Measurements from ENCODE around the gene LARP4B. TPM values are rescaled to one million over a fixed set of nuclear protein-coding genes. Genes with fewer than 3 reads are reported as not detected.

Gene LARP4B
- total RNA-seq, 1 experiment from 2014 or later: 181 TPM

DNA sequence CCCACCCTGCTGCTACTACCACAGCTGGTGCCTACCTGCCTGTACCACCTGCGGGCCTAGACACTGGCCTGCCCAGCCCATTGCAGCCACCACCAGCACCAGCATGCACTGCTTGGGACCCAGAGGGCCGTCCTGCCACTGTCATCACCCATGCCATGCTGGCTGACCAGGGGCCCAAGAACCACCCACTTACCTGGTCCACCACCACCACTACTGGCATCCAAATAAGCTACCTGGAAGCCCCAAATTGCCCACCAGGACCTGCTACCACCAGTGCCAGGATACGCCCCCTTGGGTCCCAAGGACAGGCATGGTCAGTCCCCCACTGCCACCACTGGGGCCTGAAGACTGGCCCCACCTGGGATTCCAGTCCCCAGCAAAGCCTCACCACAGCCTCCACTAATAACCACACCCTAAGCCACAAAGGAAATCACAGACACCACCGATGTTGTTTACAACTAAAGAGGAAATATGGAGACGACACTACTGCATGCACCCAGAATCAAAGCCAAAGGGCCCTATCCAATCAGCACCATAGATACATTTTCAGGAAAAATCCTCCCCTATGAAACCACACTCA, 171.5 kb downstream of the LARP4B start:
- no TSS peak for BruUV-seq (replicated peaks)
- Mint-ChIP-seq H3K27me3 (ENCODE audit: unreplicated experiment) (peaks cover 33% of the 10 kb centered on the region), H3K27ac (ENCODE audit: unreplicated experiment) (no peak overlapping the region), H3K4me1 (ENCODE audit: low read depth, unreplicated experiment) (no peaks in the 10 kb centered on the region), H3K36me3 (ENCODE audit: insufficient read depth, unreplicated experiment) (no peaks in the 10 kb centered on the region), H3K4me3 (ENCODE audit: low read depth, unreplicated experiment) (no peak overlapping the region), H3K9me3 (ENCODE audit: low read depth, unreplicated experiment) (peaks cover 14% of the 10 kb centered on the region)
- intact Hi-C loops (cut with micrococcal nuclease; ENCODE audit: unreplicated experiment): no loop called here
- CTCF ChIA-PET: no interaction called here
- DNase-seq: no peak
- TF ChIP-seq, protein P1, sequence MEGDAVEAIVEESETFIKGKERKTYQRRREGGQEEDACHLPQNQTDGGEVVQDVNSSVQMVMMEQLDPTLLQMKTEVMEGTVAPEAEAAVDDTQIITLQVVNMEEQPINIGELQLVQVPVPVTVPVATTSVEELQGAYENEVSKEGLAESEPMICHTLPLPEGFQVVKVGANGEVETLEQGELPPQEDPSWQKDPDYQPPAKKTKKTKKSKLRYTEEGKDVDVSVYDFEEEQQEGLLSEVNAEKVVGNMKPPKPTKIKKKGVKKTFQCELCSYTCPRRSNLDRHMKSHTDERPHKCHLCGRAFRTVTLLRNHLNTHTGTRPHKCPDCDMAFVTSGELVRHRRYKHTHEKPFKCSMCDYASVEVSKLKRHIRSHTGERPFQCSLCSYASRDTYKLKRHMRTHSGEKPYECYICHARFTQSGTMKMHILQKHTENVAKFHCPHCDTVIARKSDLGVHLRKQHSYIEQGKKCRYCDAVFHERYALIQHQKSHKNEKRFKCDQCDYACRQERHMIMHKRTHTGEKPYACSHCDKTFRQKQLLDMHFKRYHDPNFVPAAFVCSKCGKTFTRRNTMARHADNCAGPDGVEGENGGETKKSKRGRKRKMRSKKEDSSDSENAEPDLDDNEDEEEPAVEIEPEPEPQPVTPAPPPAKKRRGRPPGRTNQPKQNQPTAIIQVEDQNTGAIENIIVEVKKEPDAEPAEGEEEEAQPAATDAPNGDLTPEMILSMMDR (IDR thresholded peaks at IDR 0.05; ENCODE audit: unreplicated experiment): no peak

Other genes starting within 250 kb of the LARP4B start
- 11.0 and 13.2 TPM in 2 replicates for gene DIP2C, start 242.0 kb downstream of the LARP4B start, total RNA-seq (2022)
- 123 and 128 TPM in 2 replicates for gene GTPBP4, start 56.7 kb upstream of the LARP4B start, total RNA-seq (2022)
- not detected in 2 replicates for gene IDI2, start 94.2 kb upstream of the LARP4B start, total RNA-seq (2022)
- gene IDI1, start 117.4 kb upstream of the LARP4B start, total RNA-seq (2022): 101 and 108 TPM in 2 replicates
- gene WDR37, start 124.7 kb upstream of the LARP4B start, total RNA-seq (2022): 16.1 and 17.8 TPM in 2 replicates

All from Calu3 (cell line).